ENCODE results near the gene RABGGTB.
"Not testable (repeated sequence)": the region's sequence is repeated elsewhere in the genome, so short reads cannot be mapped to it uniquely, and the experiment has no call there.

The RABGGTB gene

GRCh38 chr1:75785983-75786853 lies at the start of gene RABGGTB:
Gene RABGGTB (plus strand): TSS chr1:75786256. CDS start chr1:75786272, 16 bp downstream.
- DNase-seq (ENCODE audit: low spot score) = peak; percentile 97

- peak; percentile 12 for DNase-seq (ENCODE audit: low spot score)
These were observed 43.9 kb upstream of the RABGGTB start for GRCh38 chr1:75742047-75742625.

- DNase-seq (ENCODE audit: low spot score) = no peak
These were observed 40.8 kb upstream of the RABGGTB start for GRCh38 chr1:75745276-75745675.

- DNase-seq (ENCODE audit: low spot score) = not testable (repeated sequence)
These were observed 28.8 kb upstream of the RABGGTB start for GRCh38 chr1:75757210-75757609.

GRCh38 chr1:75758543-75758942 lies 27.5 kb upstream of the RABGGTB start:
- not testable (repeated sequence) for DNase-seq (ENCODE audit: low spot score)

- no peak for DNase-seq (ENCODE audit: low spot score)
These were observed 21.9 kb upstream of the RABGGTB start for GRCh38 chr1:75764057-75764655.

GRCh38 chr1:75765697-75766355 lies 20.2 kb upstream of the RABGGTB start:
- no peak for DNase-seq (ENCODE audit: low spot score)

GRCh38 chr1:75768016-75768415 lies 18.0 kb upstream of the RABGGTB start:
- no peak for DNase-seq (ENCODE audit: low spot score)

- no peak for DNase-seq (ENCODE audit: low spot score)
These were observed 15.3 kb upstream of the RABGGTB start for GRCh38 chr1:75770761-75771160.

- DNase-seq (ENCODE audit: low spot score) = no peak
These were observed 14.1 kb upstream of the RABGGTB start for GRCh38 chr1:75771978-75772377.

- DNase-seq (ENCODE audit: low spot score) = not testable (repeated sequence)
These were observed 8.2 kb upstream of the RABGGTB start for GRCh38 chr1:75777812-75778211.

GRCh38 chr1:75778694-75779093 lies 7.4 kb upstream of the RABGGTB start:
- not testable (repeated sequence) for DNase-seq (ENCODE audit: low spot score)

GRCh38 chr1:75780183-75780582 lies 5.9 kb upstream of the RABGGTB start:
- not testable (repeated sequence) for DNase-seq (ENCODE audit: low spot score)

GRCh38 chr1:75783920-75784319 lies 2.1 kb upstream of the RABGGTB start:
- DNase-seq (ENCODE audit: low spot score) = not testable (repeated sequence)

GRCh38 chr1:75785320-75785982 lies 605 bp upstream of the RABGGTB start:
- no peak for DNase-seq (ENCODE audit: low spot score)

- no peak for DNase-seq (ENCODE audit: low spot score)
These were observed 941 bp downstream of the RABGGTB start for GRCh38 chr1:75786901-75787493.

GRCh38 chr1:75787524-75787923 lies 1.5 kb downstream of the RABGGTB start:
- DNase-seq (ENCODE audit: low spot score) = no peak

- DNase-seq (ENCODE audit: low spot score) = no peak
These were observed 3.9 kb downstream of the RABGGTB start for GRCh38 chr1:75789988-75790387.

GRCh38 chr1:75791022-75791421 lies 5.0 kb downstream of the RABGGTB start:
- DNase-seq (ENCODE audit: low spot score) = no peak

GRCh38 chr1:75792091-75792490 lies 6.0 kb downstream of the RABGGTB start:
- no peak for DNase-seq (ENCODE audit: low spot score)

GRCh38 chr1:75794382-75794781 lies 8.3 kb downstream of the RABGGTB start:
- no peak for DNase-seq (ENCODE audit: low spot score)

Measured in iPS-NIHi11 (cell line).